ENCODE results near the gene PROSER1. TPM values are rescaled to one million over a fixed set of nuclear protein-coding genes. Genes with fewer than 3 reads are reported as not detected.

The PROSER1 gene
- total RNA-seq, 1 experiment from 2014 or later: 33.5 TPM

DNA sequence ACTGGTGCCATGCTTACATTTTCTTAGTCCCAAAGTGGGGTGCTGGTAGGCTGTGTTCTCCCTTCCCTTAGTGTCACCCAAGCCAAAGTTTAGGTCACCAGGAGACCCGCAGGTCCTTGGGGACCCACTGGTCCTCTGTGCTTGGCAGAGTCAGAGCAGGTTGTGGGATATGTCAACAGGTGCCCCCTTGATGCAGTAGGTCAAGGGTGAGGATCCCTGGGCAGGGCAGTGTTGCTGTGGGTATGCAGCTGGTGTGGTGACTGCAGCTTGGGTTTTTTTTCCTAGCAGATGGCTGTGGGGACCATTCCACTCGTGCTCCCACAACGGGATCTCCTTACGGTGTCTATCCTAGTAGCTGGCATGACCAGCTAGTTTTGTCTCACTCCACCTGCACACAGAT, 24.1 kb upstream of the PROSER1 start:
- no peak overlapping the region for H3K27ac ChIP-seq (ENCODE audit: low read depth, low read length)
- no peaks in the 10 kb centered on the region for H4K20me1 ChIP-seq (ENCODE audit: insufficient read depth)
- no peaks in the 10 kb centered on the region for H3K9me2 ChIP-seq (ENCODE audit: insufficient read depth)
- H3K4me1 ChIP-seq (ENCODE audit: control insufficient read depth in 1 of 2, insufficient read depth in 2 of 2, low read length in 2 of 2): no peaks in the 10 kb centered on the region
- no peak overlapping the region for H3K4me3 ChIP-seq (replicated peaks in 1 of 2; ENCODE audit: low read depth in 1 of 2, low read length in 2 of 2)
- no peaks in the 10 kb centered on the region for H3K79me2 ChIP-seq (ENCODE audit: insufficient read depth, low read length)
- ChIA-PET POLR2A (no interaction called here), RAD21 (ENCODE audit: low non-redundant PET in 1 of 2, low total read pairs in 2 of 2, uncharacterized antibody in 2 of 2, unreplicated experiment in 2 of 2) (no interaction called here), CTCF (no interaction called here)
- H3K9ac ChIP-seq (ENCODE audit: low read length): no peak overlapping the region
- no peaks in the 10 kb centered on the region for H3K36me3 ChIP-seq (ENCODE audit: control insufficient read depth in 1 of 2, insufficient read depth in 2 of 2, low read length in 2 of 2)
- H2AFZ ChIP-seq (ENCODE audit: low read depth, low read length, poor library complexity, severe bottlenecking): no peak overlapping the region
- ATAC-seq: no peak
- H3K4me2 ChIP-seq (ENCODE audit: low read length): no peak overlapping the region
- intact Hi-C loops (cut with micrococcal nuclease): no loop called here
- DNase-seq (ENCODE audit: low read depth, low spot score): no peak
- no peaks in the 10 kb centered on the region for H3K9me3 ChIP-seq (ENCODE audit: control insufficient read depth in 1 of 2, insufficient read depth in 1 of 2, low read depth in 1 of 2, low read length in 2 of 2)
- no peaks in the 10 kb centered on the region for H3K27me3 ChIP-seq (ENCODE audit: insufficient read depth, low read length)
- BruUV-seq (replicated peaks): no TSS peak
- TF ChIP-seq EGR1 (IDR thresholded peaks at IDR 0.05; ENCODE audit: low read depth): no peak
- no peak for TF ChIP-seq YY1 (IDR thresholded peaks at IDR 0.05; ENCODE audit: extremely low read depth, insufficient replicate concordance, low read depth, low read length)

DNA sequence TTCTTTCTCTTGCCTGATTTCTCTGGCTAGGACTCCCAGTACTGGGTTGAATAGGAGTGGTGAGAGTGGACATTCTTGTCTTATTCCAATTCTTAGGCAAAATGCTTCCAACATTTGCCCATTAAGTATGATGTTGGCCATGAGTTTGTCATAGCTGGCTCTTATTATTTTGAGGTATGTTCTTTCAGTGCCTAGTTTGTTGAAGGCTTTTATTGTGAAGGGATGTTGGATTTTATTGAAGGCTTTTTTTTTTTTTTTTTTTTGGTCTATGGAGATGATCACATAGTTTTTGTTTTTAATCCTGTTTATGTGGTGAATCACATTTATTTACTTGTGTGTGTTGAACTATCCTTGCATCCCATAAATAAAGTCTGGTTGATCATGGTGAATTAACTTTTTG, 20.2 kb upstream of the PROSER1 start:
- intact Hi-C loops (cut with micrococcal nuclease): loop anchor here (10.0 kb wide), 2 partner anchors 357 to 1627 kb away; no protein-coding TSS in a partner anchor

More for the DNA sequence above, 20.2 kb upstream of the PROSER1 start:
- no peak overlapping the region for H3K9ac ChIP-seq (ENCODE audit: low read length)
- no peak for TF ChIP-seq POLR2AphosphoS5 (IDR thresholded peaks at IDR 0.05; ENCODE audit: low read depth, low read length)
- TF ChIP-seq RAD21 (IDR thresholded peaks at IDR 0.05; ENCODE audit: low read depth): no peak
- no peak for TF ChIP-seq ELF1 (IDR thresholded peaks at IDR 0.05; ENCODE audit: borderline replicate concordance, low read depth)
- no peak for TF ChIP-seq ZNF274 (IDR thresholded peaks at IDR 0.05; ENCODE audit: low read depth, low read length)
- TF ChIP-seq, protein P1, sequence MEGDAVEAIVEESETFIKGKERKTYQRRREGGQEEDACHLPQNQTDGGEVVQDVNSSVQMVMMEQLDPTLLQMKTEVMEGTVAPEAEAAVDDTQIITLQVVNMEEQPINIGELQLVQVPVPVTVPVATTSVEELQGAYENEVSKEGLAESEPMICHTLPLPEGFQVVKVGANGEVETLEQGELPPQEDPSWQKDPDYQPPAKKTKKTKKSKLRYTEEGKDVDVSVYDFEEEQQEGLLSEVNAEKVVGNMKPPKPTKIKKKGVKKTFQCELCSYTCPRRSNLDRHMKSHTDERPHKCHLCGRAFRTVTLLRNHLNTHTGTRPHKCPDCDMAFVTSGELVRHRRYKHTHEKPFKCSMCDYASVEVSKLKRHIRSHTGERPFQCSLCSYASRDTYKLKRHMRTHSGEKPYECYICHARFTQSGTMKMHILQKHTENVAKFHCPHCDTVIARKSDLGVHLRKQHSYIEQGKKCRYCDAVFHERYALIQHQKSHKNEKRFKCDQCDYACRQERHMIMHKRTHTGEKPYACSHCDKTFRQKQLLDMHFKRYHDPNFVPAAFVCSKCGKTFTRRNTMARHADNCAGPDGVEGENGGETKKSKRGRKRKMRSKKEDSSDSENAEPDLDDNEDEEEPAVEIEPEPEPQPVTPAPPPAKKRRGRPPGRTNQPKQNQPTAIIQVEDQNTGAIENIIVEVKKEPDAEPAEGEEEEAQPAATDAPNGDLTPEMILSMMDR (IDR thresholded peaks at IDR 0.05 in 2 of 3, conservative IDR thresholded peaks at IDR 0.05 in 1 of 3; ENCODE audit: borderline replicate concordance in 1 of 3, insufficient read depth in 1 of 3, low read depth in 2 of 3, low read length in 2 of 3): no peak
- no peak for TF ChIP-seq FOSL1 (IDR thresholded peaks at IDR 0.05; ENCODE audit: low read depth)
- DNase-seq (ENCODE audit: low read depth, low spot score) (no peak), ATAC-seq (no peak)
- no peaks in the 10 kb centered on the region for H3K36me3 ChIP-seq (ENCODE audit: control insufficient read depth in 1 of 2, insufficient read depth in 2 of 2, low read length in 2 of 2)
- POLR2A ChIA-PET: no interaction called here
- H3K4me2 ChIP-seq (ENCODE audit: low read length): no peak overlapping the region
- CTCF ChIA-PET: no interaction called here
- no peak overlapping the region for H3K27ac ChIP-seq (ENCODE audit: low read depth, low read length)
- H3K9me2 ChIP-seq (ENCODE audit: insufficient read depth): no peaks in the 10 kb centered on the region
- no peaks in the 10 kb centered on the region for H3K79me2 ChIP-seq (ENCODE audit: insufficient read depth, low read length)
- no peaks in the 10 kb centered on the region; the same call in 1 of the 2 replicates for H4K20me1 ChIP-seq (ENCODE audit: insufficient read depth)
- RAD21 ChIA-PET (ENCODE audit: low non-redundant PET in 1 of 2, low total read pairs in 2 of 2, uncharacterized antibody in 2 of 2, unreplicated experiment in 2 of 2): no interaction called here
- H3K27me3 ChIP-seq (ENCODE audit: insufficient read depth, low read length): no peaks in the 10 kb centered on the region
- no peak overlapping the region for H2AFZ ChIP-seq (ENCODE audit: low read depth, low read length, poor library complexity, severe bottlenecking)
- BruUV-seq (replicated peaks): no TSS peak
- H3K4me3 ChIP-seq (replicated peaks in 1 of 2; ENCODE audit: low read depth in 1 of 2, low read length in 2 of 2): no peak overlapping the region
- no peaks in the 10 kb centered on the region for H3K9me3 ChIP-seq (ENCODE audit: control insufficient read depth in 1 of 2, insufficient read depth in 1 of 2, low read depth in 1 of 2, low read length in 2 of 2)
- no peaks in the 10 kb centered on the region for H3K4me1 ChIP-seq (ENCODE audit: control insufficient read depth in 1 of 2, insufficient read depth in 2 of 2, low read length in 2 of 2)
